GM21515 (cell line): ENCODE data around the gene HPSE2.
A peak's percentile ranks its signal among the peaks of the same experiment; 100 is the strongest.
"Not testable (repeated sequence)": the region's sequence is repeated elsewhere in the genome, so short reads cannot be mapped to it uniquely, and the experiment has no call there.

ENCODE experiments used
- ATAC-seq: cut with Tn5 transposase; IDR thresholded peaks from one replicate; pipeline ENCODE4 v1.9.1; 2021; ENCODE audit not compliant: unreplicated experiment

The HPSE2 gene

DNA sequence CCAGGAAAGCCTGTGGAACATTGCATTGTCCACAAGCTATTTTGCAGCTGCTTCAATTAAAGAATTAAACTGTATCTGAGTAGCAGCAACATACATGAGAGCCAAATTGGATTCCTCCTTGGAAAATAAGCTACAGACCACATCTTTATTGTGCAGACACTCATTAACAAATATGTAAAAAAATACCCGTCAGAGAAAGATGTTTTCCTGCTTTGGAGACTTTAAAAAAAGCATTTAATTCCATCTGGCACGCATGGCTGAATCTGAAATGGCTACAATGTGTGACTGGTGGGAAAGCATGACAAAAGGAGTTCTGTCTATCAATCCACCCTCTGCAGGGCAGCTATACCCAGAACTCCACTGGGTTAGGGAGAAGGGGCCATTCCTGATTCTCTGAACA is 715.8 kb downstream of the HPSE2 start:
- ATAC-seq: no peak

DNA sequence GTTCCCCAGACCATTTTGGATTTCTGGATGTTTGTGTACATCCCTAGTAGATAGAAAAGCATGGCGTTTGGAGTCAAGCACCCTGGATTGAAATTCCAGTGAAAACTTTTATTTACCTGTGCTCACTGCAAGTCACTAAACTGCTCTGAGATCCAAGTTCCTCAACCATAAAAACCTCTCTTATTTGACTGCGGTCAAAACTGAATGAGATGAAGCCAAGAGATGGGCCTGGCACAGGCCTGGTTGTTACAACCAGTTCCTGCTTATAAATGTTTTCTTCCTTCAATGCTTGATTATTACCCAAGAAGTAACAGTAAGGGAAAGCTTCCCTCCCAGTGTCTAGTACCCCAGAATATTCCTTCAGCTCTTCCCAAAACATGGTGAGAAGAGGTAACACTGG is 718.0 kb downstream of the HPSE2 start:
- ATAC-seq: no peak

DNA sequence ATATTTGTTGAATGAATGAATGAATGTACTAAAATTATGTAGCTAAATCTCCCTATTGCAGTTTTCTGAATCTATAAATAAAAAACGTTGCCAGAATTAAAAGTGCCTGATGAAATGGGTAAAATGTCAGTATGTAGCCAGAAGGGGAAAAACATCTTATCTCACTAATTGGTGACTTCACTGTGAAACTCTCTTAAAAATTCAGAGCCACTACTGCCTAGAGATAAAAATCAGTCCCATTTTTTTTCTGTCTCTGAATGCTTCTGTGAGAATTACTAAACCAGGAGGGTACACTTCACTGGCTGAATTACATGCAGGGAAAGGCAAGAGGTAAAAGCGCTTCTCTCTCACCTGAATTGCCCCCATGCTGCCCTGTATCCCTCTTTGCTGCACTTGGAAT is 719.3 kb downstream of the HPSE2 start:
- no peak for ATAC-seq

DNA sequence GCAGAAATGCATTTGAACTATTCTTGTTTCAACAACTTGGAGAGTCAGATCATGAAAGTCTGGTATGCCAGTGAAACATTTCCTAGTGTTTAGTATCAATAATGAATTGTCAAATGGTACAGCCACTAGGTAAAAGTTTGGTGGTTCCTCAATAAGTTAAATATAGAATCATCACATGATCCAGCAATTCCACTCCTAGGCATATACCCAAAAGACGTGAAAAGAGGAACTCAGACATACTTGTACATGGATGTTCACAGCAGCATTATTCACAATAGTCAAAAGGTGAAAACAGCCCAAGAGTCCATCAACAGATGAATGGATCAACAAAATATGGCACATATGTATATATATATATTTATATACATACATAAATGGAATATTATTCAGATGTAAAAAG is 721.9 kb downstream of the HPSE2 start:
- ATAC-seq: no peak

DNA sequence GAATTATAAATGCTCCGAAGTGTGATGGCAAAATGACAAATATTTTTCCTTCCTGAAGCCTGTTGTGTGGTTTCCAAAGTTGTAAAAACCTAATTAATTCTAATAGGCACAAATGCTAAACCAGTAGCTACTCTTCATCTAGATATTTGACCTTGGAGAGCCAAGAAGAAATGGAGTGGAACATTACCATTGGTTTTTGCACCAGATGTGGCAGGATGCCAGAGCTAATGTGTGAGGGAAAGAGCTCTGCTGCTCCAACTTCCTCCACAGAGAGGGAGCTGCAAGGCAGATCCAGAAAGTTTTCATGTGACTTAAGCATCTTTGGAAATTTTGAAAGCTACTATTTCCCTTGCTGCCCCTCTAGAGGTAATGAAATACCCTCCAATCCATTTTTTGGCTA is 723.8 kb downstream of the HPSE2 start:
- no peak for ATAC-seq

DNA sequence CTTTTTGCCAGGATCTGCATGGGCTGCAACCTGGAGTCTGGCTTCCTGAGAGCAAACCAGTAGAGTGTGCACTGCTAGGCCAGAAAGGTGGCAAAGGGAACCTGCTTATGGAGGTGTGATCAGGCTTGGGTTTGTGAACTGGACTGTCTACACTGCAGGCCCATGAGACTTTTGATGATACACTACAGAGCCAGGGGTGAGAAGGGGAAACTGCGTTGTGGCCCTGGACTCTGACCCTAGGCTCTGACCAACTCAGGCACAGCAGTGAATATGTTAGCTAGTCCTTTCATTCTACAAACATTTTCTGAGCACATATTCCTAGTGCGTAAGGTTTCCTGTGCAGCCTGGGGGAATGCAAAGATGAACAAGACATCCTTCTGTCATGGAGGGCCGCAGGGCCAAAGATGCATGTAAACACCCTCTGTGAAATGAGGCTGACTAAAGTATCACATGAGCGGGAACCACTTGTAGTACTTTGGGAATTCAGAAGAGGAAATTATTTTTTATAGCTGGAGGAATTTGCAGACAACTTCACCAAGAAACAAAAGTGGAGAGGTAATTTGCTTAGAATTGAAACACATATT is 725.1 kb downstream of the HPSE2 start:
- no peak for ATAC-seq

DNA sequence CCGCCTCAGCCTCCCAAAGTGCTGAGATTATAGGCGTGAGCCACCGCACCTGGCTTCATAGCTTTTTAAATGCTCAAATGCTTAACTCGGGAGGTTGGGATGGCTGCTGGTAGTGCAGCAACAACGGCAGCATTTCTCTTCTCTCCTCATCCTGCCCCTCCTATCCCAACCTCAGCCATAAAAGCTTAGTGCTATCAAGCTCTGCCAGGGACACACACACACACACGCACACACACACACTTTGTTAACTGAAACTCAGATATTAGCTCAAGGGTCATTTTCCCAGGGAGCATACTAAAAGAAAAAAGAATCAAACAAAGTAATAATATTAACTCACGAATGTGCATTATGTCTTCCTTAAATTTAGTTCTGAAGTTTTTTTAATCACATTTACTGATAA is 725.9 kb downstream of the HPSE2 start:
- no peak for ATAC-seq

DNA sequence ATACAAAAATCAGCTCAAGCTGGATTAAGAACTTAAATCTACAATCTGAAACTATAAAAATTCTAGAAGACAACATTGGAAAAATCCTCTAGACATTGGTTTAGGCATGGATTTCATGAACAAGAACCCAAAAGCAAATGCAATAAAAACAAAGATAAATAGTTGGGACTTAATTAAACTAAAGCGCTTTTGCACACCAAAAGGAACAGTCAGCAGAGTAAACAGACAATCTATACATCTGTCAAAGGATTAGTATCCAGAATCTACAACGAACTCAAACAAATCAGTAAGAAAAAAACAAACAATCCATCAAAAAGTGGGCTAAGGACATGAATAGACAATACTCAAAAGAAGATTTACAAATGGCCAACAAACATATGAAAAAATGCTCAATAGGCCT is 733.1 kb downstream of the HPSE2 start:
- not testable (repeated sequence) for ATAC-seq

DNA sequence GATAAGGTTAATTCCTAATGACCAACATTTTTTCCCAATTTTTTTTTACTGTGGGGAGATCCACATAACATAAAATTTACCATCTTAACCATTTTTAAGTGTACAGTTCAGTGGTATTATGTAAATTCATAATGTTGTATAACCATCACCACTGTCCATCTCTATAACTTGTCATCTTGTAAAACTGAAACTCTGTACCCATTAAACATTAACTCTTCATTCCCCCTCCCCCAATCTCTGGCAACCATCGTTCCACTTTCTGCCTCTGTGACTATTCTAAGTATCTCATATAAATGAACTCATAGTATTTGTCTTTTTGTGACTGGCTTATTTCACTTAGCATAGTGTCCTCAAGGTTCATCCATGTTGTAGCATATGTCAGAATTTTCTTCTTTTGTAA is 742.9 kb downstream of the HPSE2 start:
- ATAC-seq: no peak

DNA sequence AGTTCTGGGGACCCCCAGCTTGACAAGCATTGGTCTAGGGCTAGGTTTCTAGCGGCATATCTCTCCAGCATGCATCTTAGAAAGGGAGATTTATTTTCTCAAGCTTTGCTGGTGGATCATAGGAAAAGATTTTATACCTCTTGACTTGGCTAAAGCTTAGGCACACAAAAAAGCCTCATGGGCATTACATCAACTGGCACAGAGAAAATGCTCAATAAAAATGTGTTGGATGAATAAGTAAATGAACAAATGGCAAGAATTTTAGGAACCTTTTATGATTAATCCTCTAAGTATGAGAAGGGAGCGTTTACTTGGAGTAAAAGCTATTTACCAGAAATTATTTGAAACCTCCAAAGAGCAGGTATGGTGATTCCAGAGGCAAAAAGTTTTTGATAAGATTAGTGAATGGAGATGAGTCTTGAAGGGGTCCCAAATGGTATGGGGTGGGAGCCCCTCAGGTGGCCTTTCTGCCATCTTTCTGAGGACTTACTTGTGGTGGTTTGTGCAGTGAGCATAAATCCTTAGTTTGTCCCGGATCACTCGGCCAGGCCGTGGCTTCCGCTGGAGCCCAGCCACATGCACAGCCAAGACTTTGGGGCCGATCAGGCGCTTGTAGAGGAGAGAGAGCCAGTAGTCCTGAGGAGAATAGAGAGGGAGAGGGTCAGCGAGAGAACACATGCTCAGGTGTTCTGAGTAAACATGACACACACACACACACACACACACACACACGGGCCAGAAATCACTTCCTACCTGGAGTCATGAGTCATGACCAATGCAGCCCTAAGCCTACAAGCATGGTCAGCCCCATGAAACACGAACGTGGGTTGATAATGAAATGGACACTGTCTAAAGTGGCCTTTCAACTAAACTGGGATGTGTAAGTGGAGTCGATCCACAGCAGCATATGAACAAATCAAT is 745.8 kb downstream of the HPSE2 start:
- no peak for ATAC-seq

DNA sequence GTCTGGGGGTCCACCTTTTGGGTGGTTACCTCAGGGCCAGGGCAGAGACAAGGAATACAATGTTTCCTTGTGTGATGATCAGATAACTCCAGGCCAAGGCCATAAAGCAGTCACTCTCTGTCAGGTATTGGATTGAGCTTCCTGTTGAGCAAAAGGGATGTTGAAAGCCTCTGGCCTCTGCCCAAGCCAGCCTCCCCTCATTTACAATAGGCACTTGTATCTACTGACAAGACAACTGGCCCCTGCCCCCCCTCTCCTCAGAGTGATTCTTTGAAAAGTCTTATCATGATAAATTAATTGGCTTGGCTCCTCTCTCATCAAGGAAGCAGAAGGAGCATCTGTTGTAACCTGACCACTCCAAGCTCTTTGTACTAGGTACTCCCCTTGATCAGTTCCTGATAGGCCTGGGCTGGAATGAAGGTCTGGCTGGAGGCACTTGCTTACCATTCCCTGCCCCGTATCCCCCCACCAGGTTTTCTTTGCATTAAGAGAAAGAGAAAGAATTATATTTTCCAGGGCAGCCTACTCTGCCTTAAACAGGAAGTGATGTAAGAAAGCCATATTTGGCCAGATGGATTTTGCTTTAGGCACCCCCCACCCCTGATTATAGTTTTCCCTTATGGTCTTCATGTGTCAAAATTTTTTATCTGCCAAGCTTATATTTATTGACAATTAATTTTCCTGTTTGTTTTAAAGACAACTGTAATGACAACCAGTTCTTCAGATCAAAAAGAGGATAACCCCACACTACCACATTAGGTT is 746.8 kb downstream of the HPSE2 start:
- no peak for ATAC-seq

DNA sequence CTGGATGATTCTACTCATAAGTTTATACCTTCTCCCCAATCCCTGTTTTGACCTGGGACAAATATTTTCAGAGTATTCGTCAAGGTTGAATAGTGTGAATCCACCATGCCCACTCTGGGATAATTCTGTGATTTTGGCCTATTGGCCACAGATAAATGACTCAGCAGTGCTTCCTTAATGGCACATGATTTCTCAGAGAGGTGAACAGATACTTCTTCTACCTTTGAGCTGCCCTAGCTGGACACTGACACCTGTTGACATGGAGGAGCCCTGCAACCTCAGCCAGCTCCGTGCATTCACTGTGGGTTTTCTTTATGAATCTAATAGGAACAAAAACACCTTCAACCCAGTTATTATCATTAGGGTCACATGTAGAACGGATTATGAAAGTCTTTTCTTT is 748.0 kb downstream of the HPSE2 start:
- ATAC-seq: no peak

DNA sequence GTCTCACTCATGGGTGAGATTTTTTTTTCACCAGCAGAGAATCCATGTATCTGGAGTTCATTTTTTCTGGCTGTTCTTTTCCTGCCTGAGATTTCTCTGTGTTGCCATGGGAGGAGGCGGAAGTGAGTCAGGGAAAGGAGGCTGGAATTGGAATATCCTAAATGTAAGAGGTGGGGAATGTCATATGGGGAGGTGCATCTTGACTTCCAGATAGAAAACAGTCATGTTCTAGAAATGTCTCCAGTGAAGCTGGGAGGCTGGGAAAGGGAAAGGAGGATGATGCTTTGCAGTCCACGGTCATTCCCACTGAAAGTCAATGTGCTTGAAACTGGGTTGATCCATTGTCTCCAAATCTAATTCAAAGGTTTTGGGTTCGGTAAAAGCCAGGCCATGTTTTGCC is 749.2 kb downstream of the HPSE2 start:
- no peak for ATAC-seq

DNA sequence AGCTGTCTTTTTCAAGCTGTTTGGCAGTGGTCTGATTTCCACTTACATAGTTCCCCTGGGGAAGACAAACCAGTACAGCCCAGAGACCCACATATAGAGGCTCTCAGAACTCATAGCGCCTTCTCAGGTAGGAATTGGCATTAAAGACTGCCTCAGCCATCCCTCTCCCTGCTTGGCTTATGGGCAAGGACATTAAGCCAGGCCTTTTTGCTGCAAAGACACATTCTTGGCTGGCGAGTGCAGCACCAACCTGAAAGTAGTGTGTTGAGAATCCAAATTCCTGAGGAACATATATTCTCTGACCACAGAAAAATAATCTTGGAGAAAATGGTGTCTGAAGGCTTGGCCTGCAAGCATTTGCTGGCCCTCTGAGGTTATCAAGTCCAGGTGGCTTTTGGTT is 749.7 kb downstream of the HPSE2 start:
- no peak for ATAC-seq

DNA sequence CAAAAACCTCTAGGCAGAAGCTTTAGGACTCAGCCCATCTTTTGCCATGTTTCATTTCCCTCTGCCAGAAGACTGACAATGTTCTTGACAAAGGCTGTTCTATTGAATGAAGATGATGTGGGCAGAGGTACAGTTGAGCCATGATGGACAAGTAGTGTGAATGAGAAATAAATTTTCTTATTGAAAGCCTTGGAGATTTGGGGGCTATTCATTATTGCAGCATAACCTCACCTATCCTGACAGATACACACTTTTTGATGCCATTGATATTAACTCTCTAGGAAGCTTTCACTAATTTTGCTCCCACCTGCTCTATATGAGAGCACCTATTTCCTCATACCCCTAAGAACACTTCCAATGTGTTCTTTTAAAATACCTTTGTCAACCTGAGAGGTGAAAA is 752.0 kb downstream of the HPSE2 start:
- no peak for ATAC-seq

DNA sequence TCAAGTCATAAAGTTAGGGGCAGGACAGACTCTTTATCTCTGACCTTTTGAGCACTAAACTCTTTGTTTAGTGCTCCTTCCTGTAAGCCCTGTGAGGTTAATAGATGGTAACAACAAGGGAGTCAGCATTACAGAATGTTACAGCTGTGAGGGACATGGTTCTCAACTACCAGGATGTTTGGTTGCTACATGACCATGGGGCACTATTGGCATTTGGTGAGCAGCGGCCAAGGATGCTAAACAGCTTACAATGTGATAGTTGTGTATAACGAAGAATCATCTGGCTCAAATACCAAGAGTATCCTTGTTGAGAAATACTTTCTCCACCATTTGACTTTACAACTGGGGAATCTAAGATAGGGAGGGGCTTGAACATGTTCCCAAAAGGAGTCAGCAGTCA is 753.6 kb downstream of the HPSE2 start:
- no peak for ATAC-seq

DNA sequence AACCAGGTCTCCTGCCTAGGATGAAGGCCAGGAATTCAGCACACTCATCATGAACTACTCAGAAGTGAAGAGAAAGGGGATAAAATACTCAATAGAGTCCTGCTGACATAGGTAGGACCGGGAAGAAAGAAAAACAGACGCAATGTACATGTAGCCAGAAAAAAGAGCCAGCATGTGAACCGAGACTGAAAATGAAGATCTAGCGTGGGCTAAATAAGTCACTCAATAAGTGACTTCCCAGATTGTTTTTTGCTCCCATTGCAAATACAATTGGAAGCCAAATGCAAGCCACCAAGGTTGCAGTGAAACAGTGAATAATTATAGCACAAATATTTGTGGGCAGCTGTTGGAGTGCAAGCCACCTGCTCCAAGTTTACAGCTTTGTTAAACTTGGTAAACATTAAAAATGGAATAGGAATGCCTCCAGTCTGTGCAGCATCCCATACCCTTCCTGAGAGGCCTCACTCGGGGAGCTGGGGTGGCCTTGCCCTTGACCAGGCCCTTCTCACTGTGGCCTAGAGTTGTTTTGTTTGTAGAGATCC is 754.2 kb downstream of the HPSE2 start:
- no peak for ATAC-seq

DNA sequence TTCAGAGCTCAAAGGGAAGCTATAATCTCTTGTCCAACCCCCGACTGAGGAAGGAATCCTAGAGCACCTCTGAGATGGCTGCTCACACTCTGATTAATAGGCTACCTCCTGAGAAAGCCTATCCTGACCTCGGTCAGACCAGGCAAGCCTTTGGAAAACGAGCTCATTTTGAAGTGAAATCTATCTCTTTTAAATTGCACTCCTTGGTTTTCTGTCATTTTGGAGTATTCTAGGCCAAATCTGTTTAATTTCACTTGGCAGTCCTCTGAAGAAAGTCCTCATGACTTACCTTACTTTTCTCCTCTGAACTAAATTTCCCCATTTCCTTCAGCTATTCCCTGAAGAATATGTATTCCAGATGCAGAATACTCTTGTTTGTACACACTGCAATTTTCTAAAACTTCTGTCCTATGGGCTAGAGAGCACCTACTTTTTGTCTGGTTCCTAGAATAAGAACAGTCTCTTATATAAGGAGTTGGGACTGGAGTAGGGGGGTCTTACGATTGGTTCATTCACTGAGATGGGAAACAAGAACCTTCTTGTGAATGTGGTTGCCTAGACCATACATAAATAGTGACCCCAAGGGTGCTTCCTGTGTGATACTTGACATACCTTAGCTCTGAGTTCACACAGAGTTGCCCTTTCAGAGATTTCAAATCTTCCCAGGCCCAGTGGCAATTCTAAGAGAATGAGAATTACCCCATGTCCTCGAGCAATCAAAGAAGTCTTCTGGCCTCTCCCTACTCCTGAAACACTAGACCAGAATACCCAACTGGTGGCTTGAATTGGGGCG is 757.0 kb downstream of the HPSE2 start:
- ATAC-seq: no peak

DNA sequence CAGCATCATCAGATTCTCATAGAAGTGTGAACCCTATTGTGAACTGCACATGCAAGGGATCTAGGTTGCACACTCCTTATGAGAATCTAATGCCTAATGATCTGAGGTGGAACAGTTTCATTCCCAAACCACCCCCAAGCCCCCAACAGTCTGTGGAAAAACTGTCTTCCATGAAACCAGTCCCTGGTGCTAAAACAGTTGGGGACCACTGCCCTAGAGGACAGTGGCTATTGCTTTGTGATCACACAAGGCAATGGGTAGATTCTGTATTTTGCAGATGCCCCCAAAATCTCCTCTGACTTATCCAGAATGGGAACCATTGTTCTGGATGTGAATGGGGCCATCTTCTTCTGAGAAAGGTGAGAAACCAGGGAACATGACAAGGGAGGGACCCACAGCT is 757.8 kb downstream of the HPSE2 start:
- no peak for ATAC-seq

DNA sequence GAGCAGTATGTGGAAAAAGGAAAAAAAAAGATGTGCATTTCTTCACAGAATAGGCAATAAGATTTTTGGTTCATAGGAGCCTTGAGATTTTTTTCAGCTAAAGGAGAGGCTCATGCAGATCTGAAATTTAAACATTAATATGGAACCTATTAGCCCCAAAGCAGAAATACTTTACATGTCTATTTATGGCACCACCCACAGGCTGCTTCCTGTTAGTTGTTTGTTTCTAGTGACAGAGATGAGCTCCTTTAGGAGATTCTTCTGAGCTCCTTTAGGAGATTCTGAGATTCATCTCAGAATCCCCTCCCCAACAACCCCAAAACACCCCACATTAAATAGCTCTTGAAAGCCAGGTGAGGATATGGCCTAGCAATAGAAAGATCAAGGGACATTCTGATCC is 761.0 kb downstream of the HPSE2 start:
- ATAC-seq: peak; percentile 63

DNA sequence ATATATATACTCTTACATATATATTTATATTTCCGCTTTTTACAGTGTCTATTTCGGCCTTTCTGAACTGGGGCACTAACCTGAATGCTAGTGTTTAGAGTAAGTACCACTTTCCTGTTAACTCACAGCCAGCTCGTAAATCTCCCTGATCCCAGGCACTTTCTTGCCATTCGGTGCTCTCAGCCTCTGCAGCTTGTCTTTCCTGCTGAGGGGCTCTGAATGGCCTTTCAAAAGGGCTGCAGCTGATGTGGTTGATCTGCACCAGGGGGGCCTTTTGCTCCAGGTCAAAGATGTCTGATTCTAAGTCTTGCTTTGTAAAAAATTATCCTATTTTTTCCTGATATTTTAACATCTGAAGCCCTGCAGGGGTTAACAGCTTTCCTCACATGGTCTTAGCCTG is 763.5 kb downstream of the HPSE2 start:
- ATAC-seq: no peak
